ENCODE measurements around the gene TRIM66.

Gene TRIM66

DNA sequence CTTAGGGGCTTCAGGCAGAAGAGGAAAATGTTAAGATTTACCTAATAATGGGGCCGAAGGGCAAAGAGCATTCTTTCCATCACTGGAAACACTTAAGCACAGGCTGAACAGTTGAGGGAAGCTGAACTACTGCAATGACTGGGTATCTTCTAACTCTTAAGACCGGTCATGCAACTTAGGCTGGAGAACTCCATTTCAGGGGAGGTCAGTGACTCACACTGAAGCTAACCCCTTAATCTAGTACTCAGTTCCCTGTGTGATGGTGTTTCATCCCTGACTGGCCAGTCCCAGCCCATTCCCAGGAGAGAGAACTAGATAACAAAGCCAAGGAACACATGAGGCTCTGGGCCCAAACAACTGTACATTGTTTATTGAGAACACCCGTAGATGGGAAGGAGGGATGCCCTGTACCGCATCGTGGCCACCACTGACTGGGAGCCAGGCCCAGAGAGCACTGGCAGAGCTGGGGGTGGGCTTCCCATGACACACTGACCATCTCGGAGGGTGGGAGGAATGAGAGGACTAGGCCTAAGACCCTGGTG lies 10.6 kb upstream of the TRIM66 start:
- H3K27ac ChIP-seq: no peak overlapping the region
- H3K36me3 ChIP-seq (replicated peaks): peaks cover 40% of the 10 kb centered on the region
- H3K27me3 ChIP-seq (replicated peaks): no peaks in the 10 kb centered on the region
- in situ Hi-C loops (cut with HindIII; ENCODE audit: low pct_ligation_motif_present, low sequenced_read_pairs): no loop called here
- no peak overlapping the region for H3K4me3 ChIP-seq (ENCODE audit: low read depth, low read length)
- peak; percentile 48 for DNase-seq
- TF ChIP-seq CTCF (IDR thresholded peaks at IDR 0.05; ENCODE audit: low read depth, low read length, missing control alignments): no peak

DNA sequence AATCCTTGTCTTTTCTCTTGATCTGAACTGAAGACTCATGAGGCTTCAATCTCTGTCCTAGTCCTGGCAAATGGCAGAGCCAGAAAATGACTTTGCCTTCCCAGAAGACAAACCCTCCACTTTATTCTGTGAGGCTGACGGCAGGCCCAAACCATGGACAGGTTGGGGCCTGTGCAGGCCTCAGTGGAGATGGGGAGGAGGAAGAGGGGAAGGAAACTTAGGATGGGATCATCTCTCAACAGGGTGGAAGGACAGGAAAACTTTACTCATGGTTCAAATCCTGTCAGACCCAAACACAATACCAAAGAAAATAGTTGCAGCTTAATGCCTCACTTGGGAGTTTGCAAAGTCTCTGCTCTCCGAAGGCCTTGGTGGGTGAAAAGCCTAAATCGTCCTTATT lies 10.0 kb upstream of the TRIM66 start:
- DNase-seq: no peak
- peaks cover 40% of the 10 kb centered on the region for H3K36me3 ChIP-seq (replicated peaks)
- no peaks in the 10 kb centered on the region for H3K27me3 ChIP-seq (replicated peaks)
- TF ChIP-seq CTCF (IDR thresholded peaks at IDR 0.05; ENCODE audit: low read depth, low read length, missing control alignments): no peak
- no peak overlapping the region for H3K27ac ChIP-seq
- in situ Hi-C loops (cut with HindIII; ENCODE audit: low pct_ligation_motif_present, low sequenced_read_pairs): no loop called here
- no peak overlapping the region for H3K4me3 ChIP-seq (ENCODE audit: low read depth, low read length)

DNA sequence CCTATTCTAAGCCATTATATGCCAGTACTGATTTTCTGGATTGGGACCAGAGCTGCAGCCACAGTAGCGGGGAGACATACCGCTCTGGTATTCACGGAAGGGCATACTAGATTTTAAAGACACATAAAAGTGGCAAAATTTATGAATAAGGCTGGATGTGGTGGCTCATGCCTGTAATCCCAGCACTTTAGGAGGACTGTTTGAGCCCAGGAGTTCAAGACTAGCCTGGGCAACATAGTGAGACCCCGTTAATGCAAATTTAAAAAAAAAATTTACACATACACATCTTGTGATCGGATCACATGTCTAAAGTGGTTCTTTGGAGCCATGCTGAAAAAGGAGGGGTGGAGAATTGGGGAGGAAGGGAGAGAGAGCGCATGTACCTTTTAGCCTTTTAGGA lies 9.1 kb upstream of the TRIM66 start:
- Histone ChIP-seq H3K27me3 (replicated peaks) (no peaks in the 10 kb centered on the region), H3K27ac (no peak overlapping the region), H3K36me3 (replicated peaks) (peaks cover 41% of the 10 kb centered on the region), H3K4me3 (ENCODE audit: low read depth, low read length) (no peak overlapping the region)
- no peak for TF ChIP-seq CTCF (IDR thresholded peaks at IDR 0.05; ENCODE audit: low read depth, low read length, missing control alignments)
- DNase-seq: no peak
- in situ Hi-C loops (cut with HindIII; ENCODE audit: low pct_ligation_motif_present, low sequenced_read_pairs): no loop called here

GRCh38 chr11:8690374-8691342 lies 8.2 kb upstream of the TRIM66 start:
- in situ Hi-C loops (cut with HindIII; ENCODE audit: low pct_ligation_motif_present, low sequenced_read_pairs): no loop called here
- Histone ChIP-seq H3K27ac (no peak overlapping the region), H3K36me3 (replicated peaks) (peaks cover 46% of the 10 kb centered on the region), H3K27me3 (replicated peaks) (no peaks in the 10 kb centered on the region), H3K4me3 (ENCODE audit: low read depth, low read length) (no peak overlapping the region)
- TF ChIP-seq CTCF (IDR thresholded peaks at IDR 0.05; ENCODE audit: low read depth, low read length, missing control alignments): no peak
- no peak for DNase-seq

DNA sequence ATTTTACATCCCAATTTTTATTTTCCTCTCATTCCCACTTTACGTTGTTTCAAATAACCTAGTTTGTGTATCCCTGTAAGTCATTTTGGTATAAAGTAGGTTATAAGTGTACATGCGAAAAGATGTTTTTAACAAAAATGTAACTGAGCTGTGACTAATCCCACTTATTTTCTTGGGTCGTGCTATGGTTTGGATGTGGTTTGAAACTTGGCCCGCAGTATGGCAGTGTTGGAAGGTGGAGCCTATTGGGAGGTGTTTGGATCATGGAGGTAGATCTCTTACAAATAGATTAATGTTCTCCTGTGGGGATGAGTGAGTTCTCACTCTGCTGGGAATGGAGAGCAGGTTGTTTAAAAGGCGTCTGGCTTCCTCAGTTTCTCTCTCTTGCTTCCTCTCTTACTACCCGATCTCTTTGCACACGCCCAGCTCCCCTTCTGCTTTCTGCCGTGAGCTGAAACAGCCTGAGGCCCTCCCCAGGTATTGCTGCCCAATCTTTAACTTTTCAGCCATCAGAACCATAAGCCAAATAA lies 7.3 kb upstream of the TRIM66 start:
- Histone ChIP-seq H3K27me3 (replicated peaks) (no peaks in the 10 kb centered on the region), H3K4me3 (ENCODE audit: low read depth, low read length) (no peak overlapping the region), H3K36me3 (replicated peaks) (peaks cover 48% of the 10 kb centered on the region), H3K27ac (no peak overlapping the region)
- no peak for TF ChIP-seq CTCF (IDR thresholded peaks at IDR 0.05; ENCODE audit: low read depth, low read length, missing control alignments)
- DNase-seq: no peak
- in situ Hi-C loops (cut with HindIII; ENCODE audit: low pct_ligation_motif_present, low sequenced_read_pairs): no loop called here
